Measurements from ENCODE around the gene MBD4.

MBD4 gene

DNA sequence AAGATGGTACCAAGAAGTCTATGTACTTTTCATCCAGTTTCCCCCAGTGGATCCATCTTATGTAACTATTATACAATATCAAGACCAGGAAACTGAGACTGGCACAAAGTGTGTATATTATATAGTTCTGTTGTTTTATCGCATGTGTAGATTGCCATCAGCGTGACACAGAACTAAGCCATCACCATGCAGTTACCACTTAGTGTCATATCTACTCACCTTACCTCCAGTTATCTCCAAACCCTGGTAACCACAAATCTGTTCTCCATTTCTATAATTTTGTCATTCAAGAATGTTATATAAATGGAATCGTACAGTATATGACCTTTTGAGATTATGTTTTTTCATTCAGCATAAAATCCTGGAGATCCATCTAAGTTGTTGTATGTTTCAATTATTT is 23.3 kb upstream of the MBD4 start:
- DNase-seq (ENCODE audit: low read depth): no peak

DNA sequence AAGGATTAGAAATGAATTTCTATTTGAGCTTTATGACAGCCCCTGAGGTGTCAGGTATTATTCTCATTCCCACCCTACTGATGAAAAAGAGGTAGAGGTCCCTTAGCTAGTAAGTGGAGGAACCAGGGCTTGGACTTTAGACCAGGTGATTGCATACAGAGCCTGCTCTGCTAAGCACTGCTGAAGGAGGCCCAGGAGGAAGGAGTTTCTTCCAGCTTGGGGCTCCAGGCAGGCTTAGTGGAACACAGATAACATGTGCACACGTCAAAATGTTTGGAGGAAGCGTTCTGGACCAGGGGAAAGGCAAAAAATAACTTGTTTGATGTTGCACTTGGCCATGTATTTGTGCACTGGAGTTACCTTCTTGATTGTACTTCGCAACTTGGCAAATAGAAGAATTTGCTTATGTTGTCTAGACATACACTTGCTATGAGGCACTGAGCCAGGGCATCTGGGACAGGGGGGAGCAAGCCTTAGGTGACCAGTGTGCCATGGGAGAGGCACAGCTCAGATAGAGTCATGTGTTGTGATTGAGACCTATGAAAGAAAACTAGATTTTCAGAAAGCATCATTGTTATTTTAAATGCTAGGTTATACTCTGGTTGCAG is 22.7 kb upstream of the MBD4 start:
- DNase-seq (ENCODE audit: low read depth): no peak

DNA sequence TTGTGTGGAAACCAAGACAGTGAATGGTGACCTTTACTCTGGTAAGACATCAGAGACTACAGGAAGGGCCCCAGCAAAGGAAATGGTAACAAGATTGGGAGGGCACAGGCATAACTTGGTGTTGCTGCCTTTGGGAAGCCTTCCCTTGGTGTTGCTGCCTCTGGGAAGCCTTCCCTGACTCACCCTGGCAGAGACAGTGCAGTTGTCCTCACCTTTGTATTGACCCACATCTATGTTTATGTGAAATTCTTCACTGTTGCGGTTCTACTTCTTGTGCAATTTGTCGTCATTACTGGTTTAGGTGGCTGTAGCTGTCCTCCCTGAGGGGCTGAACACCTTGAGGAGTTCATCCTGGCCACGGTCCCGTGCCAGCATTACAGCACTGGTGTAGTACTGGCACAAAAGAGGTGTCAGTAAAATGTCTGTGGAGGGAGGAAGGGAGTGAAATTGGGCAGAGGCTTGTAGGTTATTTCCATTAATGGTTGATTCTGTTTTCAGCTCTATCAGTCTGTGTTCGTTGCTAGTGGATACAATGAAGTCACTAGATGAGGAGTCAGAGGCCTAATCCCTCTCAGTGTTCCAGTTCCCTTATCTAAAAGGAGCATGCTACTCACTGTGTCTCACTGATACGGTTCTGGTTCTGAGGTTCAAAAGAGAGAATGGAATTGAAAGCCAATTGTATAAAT is 21.9 kb upstream of the MBD4 start:
- no peak for DNase-seq (ENCODE audit: low read depth)

DNA sequence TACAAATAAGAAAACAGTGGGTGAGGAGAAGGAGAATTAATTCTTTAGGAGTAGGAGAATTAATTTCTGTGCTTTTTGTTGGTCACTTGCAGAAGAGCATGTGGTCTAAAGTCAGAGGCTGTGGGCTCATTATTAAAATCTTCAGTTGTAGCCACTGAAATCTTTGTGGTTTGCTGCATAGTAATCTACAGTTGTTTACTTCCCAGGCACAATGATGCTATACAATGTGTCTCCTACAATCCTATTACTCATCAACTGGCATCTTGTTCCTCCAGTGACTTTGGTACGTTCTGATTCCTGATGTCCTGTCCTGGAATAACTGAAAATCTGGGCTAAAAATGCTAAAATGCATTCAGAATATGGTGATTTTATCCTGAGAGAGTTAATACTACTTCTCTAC is 21.3 kb upstream of the MBD4 start:
- no peak for DNase-seq (ENCODE audit: low read depth)

DNA sequence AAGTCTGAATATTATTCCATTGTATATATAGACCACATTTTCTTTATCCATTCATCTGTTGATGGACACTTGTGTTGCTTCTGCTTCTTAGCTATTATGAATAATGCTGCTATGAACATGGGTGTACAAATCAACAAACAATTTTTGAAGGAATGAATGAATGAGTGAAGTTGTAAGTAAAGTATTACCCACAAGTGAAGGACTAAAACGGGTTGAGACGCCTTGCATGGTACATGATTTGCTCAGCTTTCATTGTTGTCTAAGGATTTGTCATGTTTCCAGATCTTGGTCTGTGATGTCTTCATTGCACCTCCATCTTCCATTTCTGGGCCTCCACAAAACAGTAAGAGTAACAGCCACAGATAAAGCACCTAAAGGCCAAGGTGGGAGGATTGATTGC is 20.8 kb upstream of the MBD4 start:
- DNase-seq (ENCODE audit: low read depth): no peak

DNA sequence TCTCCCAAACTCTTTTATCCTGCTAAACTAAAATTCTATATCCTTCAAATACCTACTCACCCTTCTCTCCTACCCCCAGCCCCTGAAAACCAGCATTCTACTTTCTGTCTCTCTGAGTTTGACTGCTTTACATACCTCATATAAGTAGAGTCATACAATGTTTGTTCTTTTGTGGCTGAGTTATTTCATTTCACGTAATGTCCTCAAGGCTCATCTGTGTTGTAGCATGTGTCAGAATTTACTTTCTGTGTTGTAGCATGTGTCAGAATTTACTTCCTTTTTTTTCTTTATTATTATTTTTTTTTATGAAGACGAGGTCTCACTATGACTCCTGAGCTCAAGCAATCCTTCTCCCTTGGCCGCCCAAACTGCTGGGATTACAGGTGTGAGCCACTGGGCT is 20.4 kb upstream of the MBD4 start:
- DNase-seq (ENCODE audit: low read depth): no peak

DNA sequence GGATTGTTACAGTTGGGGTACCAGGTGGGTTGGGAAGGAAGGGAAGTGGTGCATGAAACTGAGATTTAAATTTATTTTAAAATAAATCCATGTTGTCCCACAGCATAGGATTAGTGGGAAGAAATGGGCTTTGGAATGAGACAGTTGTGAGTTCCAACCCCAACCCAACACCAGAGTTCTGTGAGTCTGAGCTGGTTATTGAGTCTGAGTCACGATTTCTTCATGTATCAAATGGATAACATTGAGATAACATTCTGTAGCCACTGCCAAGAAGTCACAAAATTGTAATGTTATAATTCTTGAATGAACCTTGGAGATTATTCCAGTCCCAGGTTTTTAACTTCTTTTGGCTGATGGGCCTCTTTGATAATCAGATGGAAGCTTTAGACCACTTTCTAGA is 14.0 kb upstream of the MBD4 start:
- no peak for DNase-seq (ENCODE audit: low read depth)

DNA sequence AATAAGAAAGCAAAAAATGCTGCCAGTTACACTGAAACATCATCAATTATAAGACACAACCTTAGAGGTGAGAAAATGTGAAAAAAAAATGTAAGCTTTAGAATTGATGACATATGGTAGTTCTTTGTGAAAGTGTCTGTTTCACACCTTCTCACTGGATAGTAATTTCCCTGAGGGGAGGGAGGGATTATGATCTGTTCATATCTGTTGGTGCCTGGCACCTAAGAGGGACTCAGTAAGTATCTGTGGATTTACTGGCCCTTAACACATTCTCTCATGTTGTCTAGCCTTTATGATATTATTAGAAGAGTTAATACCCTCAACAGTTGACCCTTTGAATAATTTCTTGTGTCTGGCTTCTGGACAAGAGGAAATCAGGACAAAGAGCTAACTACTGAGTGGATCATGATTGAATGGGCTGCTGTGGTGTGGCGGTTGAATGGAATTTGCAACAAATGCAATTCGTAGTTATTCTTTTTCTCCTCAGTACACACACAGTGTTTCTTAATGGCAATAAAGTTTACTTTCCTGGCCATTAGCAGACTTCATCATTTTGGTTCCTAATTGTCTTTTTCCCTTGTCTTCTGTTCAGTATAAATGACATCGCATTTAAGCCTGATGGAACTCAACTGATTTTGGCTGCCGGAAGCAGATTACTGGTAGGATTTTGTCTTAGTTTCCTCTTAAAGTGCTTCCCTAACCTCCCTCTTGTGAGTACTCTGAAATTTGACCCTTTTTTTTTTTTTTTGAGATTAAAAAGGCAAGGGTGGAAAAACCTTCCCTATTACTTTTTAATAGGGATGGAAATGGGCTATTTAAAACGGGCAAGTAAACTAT is 9.7 kb upstream of the MBD4 start:
- no peak for DNase-seq (ENCODE audit: low read depth)

DNA sequence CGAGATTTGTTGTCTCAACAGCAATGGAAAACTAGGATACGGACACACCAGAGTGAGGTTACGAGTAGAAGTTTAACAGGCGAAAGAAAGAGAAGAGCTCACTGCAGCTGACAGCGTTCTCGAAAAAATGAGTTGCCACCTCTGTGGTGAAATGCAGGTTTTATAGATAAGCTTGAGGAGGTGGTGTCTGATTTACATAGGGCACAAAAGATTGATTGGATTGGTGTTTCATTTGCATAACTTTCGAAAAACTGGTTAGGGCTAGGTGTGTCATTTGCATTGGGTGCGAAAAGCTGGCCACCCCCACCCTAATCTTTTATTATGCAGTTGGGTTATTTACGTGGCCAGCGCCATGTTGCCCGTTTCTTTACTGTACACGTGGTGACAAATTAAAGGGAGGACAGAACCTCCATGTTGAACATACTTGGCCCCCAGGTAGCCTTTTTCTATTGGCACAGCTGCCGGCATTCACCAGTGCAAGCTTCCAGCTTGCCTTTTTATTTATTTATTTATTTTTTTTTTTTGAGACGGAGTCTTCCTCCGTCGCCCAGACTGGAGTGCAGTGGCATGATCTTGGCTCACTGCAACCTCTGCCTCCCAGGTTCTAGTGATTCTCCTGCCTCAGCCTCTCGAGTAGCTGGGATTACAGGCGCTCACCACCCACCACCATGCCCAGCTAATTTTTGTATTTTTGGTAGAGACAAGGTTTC is 8.6 kb upstream of the MBD4 start:
- DNase-seq (ENCODE audit: low read depth): no peak

DNA sequence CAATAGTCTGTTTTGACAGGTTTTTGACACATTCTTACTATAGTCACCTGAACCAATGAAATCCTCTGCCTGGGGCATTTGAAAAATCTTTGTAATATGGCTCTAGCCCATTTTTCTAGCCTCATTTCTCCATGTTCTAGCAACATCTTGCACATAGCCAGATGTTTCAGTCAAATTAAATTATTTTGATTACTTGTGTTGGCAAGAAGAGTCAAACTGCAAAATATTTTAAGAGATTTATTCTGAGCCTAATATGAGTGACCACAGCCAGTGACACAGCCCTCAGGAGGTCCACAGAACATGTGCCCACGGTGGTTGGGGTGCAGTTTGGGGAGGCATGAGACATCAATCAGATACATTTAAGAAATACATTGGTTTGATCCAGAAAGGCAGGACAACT is 7.2 kb upstream of the MBD4 start:
- DNase-seq (ENCODE audit: low read depth): no peak

DNA sequence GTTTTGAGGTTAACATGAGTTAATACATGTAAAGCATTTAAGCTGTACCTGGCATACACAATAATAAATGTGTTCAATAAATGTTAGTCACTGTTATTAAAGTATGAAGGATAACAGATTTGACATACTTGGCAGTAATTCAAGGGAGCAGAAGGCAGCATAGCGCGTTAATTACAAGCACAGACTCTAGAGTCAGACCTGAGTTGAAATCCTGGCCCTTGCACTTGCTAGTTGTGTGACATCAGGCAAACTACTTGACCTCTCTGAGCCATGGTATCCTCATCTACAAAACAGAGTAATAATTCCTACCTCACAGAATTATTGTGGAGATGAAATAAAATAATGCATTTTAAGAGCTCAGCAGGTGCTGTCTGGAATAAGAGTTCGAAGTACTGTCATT is 5.7 kb upstream of the MBD4 start:
- no peak for DNase-seq (ENCODE audit: low read depth)

DNA sequence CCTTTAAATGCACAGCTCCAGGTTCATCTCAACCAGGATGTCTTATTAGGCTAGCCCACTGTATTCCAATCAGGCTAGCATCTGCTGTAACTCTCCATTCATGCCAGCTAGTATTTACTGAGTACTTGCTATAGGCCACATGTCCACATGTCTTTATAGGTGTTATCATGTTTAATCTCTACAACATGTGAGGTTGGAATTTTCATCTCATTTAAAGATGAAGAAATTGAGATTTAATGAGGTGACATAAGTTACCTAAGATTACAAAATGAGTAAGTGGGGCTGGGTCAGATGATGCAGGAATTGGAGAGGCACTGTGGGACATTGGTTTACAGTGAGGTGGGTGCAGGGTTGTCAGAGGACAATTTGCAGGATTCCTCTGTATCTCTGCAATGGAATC is 3.2 kb upstream of the MBD4 start:
- no peak for DNase-seq (ENCODE audit: low read depth)

DNA sequence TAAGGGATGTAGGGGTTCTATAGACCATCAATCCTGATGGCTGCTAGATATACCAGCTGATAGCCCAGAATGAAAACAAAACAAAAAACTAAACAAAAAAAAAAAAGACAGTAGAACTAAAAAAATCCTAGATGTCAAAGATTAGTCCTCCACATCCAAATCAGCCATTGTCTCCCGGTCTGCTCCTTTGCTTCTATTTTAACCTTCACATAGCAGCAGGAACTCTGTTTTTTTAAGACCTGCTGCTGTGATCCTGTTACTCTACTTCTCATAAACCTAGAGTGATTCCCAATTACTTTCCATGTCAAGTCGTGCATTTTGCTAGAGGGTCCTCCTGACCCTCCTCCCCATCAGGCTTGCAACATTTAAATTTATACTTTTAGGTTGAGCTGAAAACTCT is 2.7 kb upstream of the MBD4 start:
- DNase-seq (ENCODE audit: low read depth): no peak

DNA sequence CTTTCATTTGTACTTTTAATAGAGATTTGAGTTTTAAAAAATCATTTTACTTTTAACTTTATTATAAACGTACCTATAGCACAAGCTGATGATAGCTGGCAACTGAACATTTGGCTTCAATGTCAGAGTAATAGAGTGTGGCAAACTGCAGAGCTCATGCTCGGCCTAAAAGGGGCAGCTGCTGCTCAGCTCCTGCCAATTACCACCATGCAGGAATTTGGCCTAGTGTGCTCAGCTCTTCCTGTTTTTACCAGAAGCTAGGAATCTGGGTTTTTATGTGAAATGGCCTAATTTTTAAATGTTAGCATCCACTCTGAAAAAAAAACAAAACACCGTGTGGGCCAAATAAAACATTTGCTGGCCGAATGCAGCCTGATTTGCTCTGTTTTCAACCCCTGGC is 2.0 kb upstream of the MBD4 start:
- DNase-seq (ENCODE audit: low read depth): no peak

DNA sequence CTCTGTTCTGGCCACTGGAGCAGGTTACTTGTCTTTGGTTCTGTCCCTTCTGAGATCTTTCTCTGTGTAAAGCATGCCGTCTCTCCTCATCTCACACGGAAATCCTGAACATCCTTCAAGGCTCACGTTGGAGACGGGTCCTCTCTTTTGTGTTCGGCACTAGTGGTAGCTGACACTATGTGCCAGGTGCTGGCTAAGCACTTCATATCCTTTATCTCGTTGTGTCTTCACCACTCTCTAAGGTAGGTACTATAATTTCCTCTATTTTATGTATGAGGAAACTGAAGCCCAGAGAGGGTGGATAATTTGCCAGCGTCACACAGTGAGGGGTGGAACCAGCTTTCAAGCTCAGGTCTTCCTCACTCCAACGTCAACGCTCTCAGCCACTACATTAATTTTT is 1.5 kb upstream of the MBD4 start:
- no peak for DNase-seq (ENCODE audit: low read depth)

DNA sequence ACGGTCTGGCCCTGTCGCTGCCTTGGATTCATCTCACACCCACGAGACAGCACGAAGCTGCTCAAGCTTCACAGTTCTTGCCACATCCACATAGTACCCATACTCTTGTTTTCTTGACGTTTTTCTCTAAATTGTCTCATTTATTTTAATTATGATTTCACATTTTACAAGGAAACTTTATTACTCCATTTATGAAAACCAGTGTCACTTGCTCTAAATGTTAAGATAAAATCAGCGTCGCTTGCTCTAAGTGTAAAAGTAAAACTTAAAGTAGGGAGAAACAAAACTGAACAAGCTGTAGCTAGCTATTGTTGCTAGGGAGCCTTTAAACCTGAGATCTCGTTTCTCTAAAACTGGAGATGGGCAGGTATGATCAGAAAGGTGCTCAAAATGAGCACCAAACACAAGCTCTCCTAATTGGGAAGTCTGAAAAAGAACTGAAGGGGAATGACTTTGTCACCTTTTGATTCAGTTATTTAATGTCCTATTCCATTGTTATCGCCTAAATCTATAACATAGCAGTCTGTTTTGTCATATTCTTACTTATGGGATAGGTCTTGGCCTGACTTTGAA is 956 bp upstream of the MBD4 start:
- DNase-seq (ENCODE audit: low read depth): no peak

DNA sequence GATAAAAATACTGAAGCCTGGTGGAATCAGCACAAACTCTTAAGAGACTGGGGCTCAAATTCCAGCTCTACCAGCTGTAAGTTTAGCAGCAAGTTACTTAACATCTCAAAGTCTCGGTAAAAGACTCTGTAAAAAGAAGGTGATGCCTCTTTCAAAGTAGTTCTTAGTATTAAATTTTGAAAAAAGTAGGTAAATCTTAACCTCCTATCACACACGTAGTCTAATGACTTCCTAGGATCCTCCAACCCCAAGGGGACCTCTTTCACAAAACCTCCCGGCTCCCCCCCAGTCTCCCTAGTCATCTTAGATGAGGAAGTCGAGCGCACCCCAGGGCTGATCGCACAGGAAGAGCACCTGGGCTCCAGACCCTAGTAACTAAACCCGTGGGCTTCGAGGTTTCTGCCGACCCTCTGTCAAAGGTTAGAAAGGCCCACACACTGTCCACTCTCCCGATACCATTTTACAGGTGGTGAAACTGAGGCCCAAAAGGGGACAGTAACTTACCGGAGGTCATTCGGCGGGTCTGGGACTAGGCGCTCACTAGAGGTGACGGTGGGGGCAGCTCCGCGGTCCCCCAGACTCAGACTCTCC is 427 bp downstream of the MBD4 start:
- DNase-seq (ENCODE audit: low read depth): peak; percentile 22

DNA sequence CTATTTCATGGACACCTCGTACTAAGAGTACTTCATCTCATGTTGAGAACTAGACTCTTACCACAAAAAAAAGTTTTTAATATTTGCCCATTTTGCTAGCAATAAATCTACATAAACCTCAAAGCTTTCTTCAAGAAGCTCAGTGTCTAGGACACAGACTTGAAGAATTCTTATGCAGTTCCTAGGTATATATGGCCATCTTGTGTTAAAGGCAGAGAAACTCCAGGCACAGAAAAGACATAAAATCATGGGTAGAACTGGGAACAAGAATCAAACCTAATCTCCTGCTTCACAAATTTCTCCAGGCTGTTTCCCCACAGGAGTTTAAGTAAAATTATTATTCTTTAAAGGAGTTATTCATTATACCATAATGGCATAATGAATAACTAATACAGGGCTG is 4.4 kb downstream of the MBD4 start:
- no peak for DNase-seq (ENCODE audit: low read depth)

DNA sequence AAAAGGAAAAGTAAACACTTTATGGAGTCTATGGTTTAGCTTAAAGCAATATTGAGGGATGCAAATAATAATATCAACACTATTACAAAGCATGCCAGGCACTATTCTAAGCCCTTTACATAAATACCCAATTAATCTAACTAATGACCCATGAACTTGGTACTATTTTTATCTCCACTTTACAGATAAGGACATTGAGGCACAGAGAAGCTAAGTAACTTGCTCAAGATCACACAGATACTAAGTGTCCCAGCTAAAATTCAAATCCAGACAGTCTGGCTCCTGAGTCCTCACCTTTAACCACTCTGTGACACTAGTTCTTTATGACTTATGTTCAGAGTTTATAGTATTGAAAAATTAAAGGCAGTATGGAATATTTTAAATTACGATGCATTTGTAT is 5.6 kb downstream of the MBD4 start:
- no peak for DNase-seq (ENCODE audit: low read depth)

DNA sequence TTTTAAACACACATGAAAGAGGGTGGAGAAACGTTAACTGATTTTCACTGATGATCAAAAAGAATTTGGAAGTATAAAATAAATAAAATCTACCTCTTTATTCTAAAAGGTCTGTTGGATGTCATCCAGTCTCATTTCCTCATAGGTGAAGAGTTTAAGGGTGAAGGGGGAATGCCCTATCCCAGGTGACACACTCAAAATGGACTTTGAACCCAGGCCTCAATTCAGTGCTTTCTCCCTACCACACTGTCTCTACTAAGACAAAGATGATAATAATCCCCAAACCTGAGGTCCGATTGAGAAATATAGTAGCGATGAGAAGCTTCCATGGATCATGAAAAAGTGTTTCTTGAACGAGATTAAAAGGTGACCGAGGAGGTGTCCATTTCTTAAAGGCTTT is 6.2 kb downstream of the MBD4 start:
- no peak for DNase-seq (ENCODE audit: low read depth)

DNA sequence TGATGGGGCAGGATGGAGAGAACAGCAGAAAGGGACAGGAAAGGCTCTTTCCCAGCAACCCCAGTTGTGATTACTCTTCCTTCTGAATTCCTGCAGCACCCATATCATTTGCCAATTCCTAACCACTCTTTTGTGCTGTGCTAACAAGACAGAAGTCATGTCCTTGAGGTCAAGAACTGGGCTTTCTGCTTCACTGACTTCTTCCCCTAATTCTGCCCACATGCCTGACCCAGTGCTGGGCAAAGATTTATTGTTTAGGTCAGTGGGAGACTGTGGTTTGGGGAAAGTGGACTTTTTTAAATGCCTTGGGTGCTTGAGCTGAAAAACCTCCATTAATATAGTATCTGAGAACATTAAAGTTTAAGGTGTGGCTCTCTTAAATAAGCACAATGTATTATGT is 7.1 kb downstream of the MBD4 start:
- no peak for DNase-seq (ENCODE audit: low read depth)

DNA sequence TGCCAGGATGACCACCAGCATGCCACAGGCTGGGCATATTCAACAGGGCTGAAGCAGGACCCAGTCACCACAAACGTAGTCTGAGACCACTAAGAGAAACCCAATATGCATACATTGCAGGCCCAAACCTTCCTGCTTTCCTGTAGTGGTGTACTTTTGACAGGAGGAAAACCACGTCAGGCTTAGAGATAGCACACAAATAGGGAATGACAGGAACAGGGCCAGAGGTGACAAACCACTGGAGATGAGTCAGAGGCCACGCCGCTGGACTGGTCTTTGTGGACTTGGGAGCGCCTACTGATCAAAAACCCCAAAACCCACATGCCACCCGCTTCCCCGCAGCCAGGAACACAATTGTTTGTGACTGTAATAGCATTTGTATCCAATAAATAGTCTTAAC is 7.7 kb downstream of the MBD4 start:
- no peak for DNase-seq (ENCODE audit: low read depth)
